HCT116 (cell line): Measurements from ENCODE around the gene SUPT3H. TPM values are rescaled to one million over a fixed set of nuclear protein-coding genes. Genes with fewer than 3 reads are reported as not detected.

Experiments
- ATAC-seq: fragments of 200-7000 bp; cut with Tn5 transposase; 2 replicates; pipeline ENCODE4 v1.9.1; 2020; ENCODE audit warnings: mild to moderate bottlenecking, moderate library complexity
- BruUV-seq: library from RNA; stranded (reverse); fragments of 400-500 nt; replicated peaks from 2 replicates; lab custom pipeline; 2021; lab: Mats Ljungman, UMichigan
- CTCF ChIA-PET: fragments of 300-600 bp; sonication (Branson Sonifier 250); formaldehyde crosslinking; loops from one replicate; lab custom pipeline; 2021; ENCODE audit warnings: antibody characterized with exemption; lab: Charles Lee
- POLR2A ChIA-PET: fragments of 300-600, 350-600 bp; sonication (Branson Sonifier 250); formaldehyde crosslinking; loops from one replicate; lab custom pipeline; 2021; ENCODE audit warnings: antibody characterized with exemption; lab: Charles Lee
- RAD21 ChIA-PET, 2 experiments: fragments of 300-600 bp; sonication (Branson Sonifier 250); formaldehyde crosslinking; loops; one replicate each; lab custom pipeline; 2023; ENCODE audit warnings: low total read pairs in 2 of 2; ENCODE audit not compliant: uncharacterized antibody in 2 of 2, unreplicated experiment in 2 of 2, low non-redundant PET in 1 of 2; lab: Charles Lee
- DNase-seq: peaks from one replicate; pipeline ENCODE4 v3.0.0-alpha.2; 2010; ENCODE audit warnings: low read depth, low spot score
- H2AFZ ChIP-seq: fragments of 200-600 bp; shearing (Covaris generic), sonication (generic); 2 replicates; pipeline ENCODE4 v1.6.1; 2017; ENCODE audit warnings: low read depth, mixed run types, mixed read lengths, antibody characterized with exemption, low read length; ENCODE audit not compliant: poor library complexity, severe bottlenecking
- H3K27ac ChIP-seq: 2 replicates; pipeline ENCODE4 v1.5.1; 2012; ENCODE audit warnings: low read depth, low read length
- H3K27me3 ChIP-seq: fragments of 200-600 bp; sonication (generic); 2 replicates; pipeline ENCODE4 v1.6.1; 2016; ENCODE audit warnings: mixed run types, low read length, mixed read lengths; ENCODE audit not compliant: insufficient read depth
- H3K36me3 ChIP-seq, 2 experiments: fragments of 200-500 bp in 1 of 2; fragments of 200-600 bp in 1 of 2; sonication (Bioruptor generic) in 1 of 2; sonication (generic) in 1 of 2; 2 replicates each; pipeline versions ENCODE4 v1.5.1 to v1.6.1; 2014 to 2016; ENCODE audit warnings: low read length in 2 of 2, inconsistent platforms in 1 of 2, mixed read lengths in 1 of 2, mixed run types in 1 of 2; ENCODE audit not compliant: insufficient read depth in 2 of 2, control insufficient read depth in 1 of 2
- H3K4me1 ChIP-seq, 2 experiments: fragments of 200-600 bp in 1 of 2; sonication (generic) in 1 of 2; 2 replicates each; pipeline versions ENCODE4 v1.5.1 to v1.6.1; 2012 to 2017; ENCODE audit warnings: low read length in 2 of 2, inconsistent platforms in 1 of 2, mild to moderate bottlenecking in 1 of 2, mixed read lengths in 1 of 2, mixed run types in 1 of 2, moderate library complexity in 1 of 2; ENCODE audit not compliant: insufficient read depth in 2 of 2, control insufficient read depth in 1 of 2
- H3K4me2 ChIP-seq: fragments of 200-600 bp; sonication (generic); 2 replicates; pipeline ENCODE4 v1.6.1; 2017; ENCODE audit warnings: mixed run types, low read length, mixed read lengths
- H3K4me3 ChIP-seq, 2 experiments: fragments of 200-600 bp in 1 of 2; sonication (generic) in 1 of 2; replicated peaks in 1 of 2; 2 replicates each; pipeline ENCODE4 v1.5.1; 2011 to 2016; ENCODE audit warnings: low read length in 2 of 2, control low read depth in 1 of 2, low read depth in 1 of 2, mild to moderate bottlenecking in 1 of 2, mixed read lengths in 1 of 2, mixed run types in 1 of 2
- H3K79me2 ChIP-seq: fragments of 200-600 bp; sonication (generic); 2 replicates; pipeline ENCODE4 v1.6.1; 2017; ENCODE audit warnings: mild to moderate bottlenecking, mixed run types, low read length, moderate library complexity, mixed read lengths; ENCODE audit not compliant: insufficient read depth
- H3K9ac ChIP-seq: fragments of 200-600 bp; sonication (generic); 2 replicates; pipeline ENCODE4 v1.6.1; 2016; ENCODE audit warnings: low read length, mixed read lengths
- H3K9me2 ChIP-seq: fragments of 200-600 bp; sonication (generic), shearing (Covaris generic); 2 replicates; pipeline ENCODE4 v1.6.1; 2017; ENCODE audit warnings: mixed run types, mild to moderate bottlenecking, moderate library complexity; ENCODE audit not compliant: insufficient read depth
- H3K9me3 ChIP-seq, 2 experiments: fragments of 200-500 bp in 1 of 2; fragments of 200-600 bp in 1 of 2; sonication (Bioruptor generic) in 1 of 2; sonication (generic) in 1 of 2; 2 replicates each; pipeline ENCODE4 v1.6.1; 2014 to 2017; ENCODE audit warnings: low read length in 2 of 2, mixed read lengths in 2 of 2, inconsistent platforms in 1 of 2, low read depth in 1 of 2, mild to moderate bottlenecking in 1 of 2, mixed run types in 1 of 2, moderate library complexity in 1 of 2; ENCODE audit not compliant: control insufficient read depth in 1 of 2, insufficient read depth in 1 of 2
- H4K20me1 ChIP-seq: fragments of 200-600 bp; sonication (generic), shearing (Covaris generic); 2 replicates; pipeline ENCODE4 v1.6.1; 2017; ENCODE audit warnings: mixed run types, mild to moderate bottlenecking, moderate library complexity; ENCODE audit not compliant: insufficient read depth
- ATF3 ChIP-seq: IDR thresholded peaks from 2 replicates; pipeline ENCODE4 v1.6.1; 2012
- FOSL1 ChIP-seq: IDR thresholded peaks from 2 replicates; pipeline ENCODE4 v1.6.1; 2012; ENCODE audit warnings: low read depth
- JUND ChIP-seq: IDR thresholded peaks from 2 replicates; pipeline ENCODE4 v1.6.1; 2012
- REST ChIP-seq: IDR thresholded peaks from 2 replicates; pipeline ENCODE4 v1.6.1; 2012; ENCODE audit warnings: low read depth
- ZNF274 ChIP-seq: fragments of 200-500 bp; sonication (Bioruptor generic); IDR thresholded peaks from 2 replicates; pipeline ENCODE4 v1.6.1; 2014; ENCODE audit warnings: mild to moderate bottlenecking, low read depth, low read length, inconsistent platforms
- intact Hi-C: fragments of 100-400 bp; cut with micrococcal nuclease; formaldehyde crosslinking; loops from 2 replicates; pipeline ENCODE4 v1.10.0; 2022
- total RNA-seq: library from RNA; stranded (reverse); gene quantifications from one replicate; pipeline ENCODE4 v1.2.1, GENCODE V29; 2021; ENCODE audit not compliant: unreplicated experiment

Gene SUPT3H
- total RNA-seq, 1 experiment from 2014 or later, result 7.4 TPM

DNA sequence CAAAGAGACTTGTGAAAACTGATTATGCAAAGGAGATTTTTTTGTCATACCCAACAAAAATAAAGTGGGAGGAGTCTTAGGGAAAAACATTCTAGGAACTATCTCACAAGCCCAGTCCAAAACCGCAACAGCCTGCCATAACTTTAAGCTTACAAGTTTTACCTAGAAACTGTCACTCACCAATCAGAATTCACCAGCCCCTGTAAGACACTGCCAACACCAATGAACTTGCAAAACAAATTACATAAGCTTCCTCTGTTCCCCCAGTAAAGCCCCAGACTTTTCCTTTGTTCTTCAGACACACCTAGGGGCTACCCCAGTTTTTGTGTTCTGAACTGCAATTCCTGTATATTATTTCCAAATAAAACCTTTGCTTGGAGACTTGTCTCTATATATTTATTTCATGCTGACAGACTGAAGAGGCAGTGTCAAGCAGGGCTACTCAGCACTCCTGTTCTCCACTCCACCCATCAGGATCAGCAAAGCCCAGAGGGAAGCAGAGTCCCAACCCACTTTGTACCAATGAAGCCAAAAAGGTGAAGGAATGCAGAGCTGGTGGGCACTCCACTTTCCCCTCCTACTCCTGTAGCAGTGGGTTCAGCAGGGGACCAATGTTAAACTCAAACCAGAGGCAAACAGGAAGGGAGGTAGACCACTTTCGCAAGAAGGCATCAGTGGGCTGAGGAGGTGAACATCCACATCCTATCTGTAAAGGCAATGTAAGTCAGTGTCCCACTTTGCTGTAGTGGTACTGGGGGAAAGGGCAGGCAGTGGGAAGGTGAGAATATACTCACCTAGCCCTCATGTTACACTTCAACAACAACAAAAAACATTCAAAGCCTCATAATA, 192.1 kb downstream of the SUPT3H start:
- Histone ChIP-seq H3K9ac (no peak overlapping the region), H3K9me2 (no peaks in the 10 kb centered on the region), H3K4me3 (no peak overlapping the region), H3K4me1 (no peaks in the 10 kb centered on the region), H4K20me1 (no peaks in the 10 kb centered on the region), H3K27ac (no peak overlapping the region), H3K9me3 (no peaks in the 10 kb centered on the region), H3K36me3 (no peaks in the 10 kb centered on the region), H2AFZ (no peak overlapping the region), H3K4me2 (no peak overlapping the region), H3K79me2 (no peaks in the 10 kb centered on the region), H3K27me3 (no peaks in the 10 kb centered on the region)
- CTCF ChIA-PET, result no interaction called here
- RAD21 ChIA-PET, result no interaction called here
- DNase-seq, result no peak
- intact Hi-C loops, result no loop called here
- TF ChIP-seq ZNF274 (no peak), ATF3 (no peak), JUND (no peak), REST (no peak), FOSL1 (no peak)
- no peak for ATAC-seq
- no TSS peak for BruUV-seq
- POLR2A ChIA-PET, result interaction anchor here (0.9 kb wide), 1 partner anchor 10 kb away, joined by 3 read pairs; no protein-coding TSS in a partner anchor
